GM19395 (cell line): ENCODE measurements around the gene NCK1.

Experiments
- ATAC-seq: cut with Tn5 transposase; IDR thresholded peaks from one replicate; pipeline ENCODE4 v1.9.1; 2021; ENCODE audit warnings: mild to moderate bottlenecking, moderate library complexity; ENCODE audit not compliant: unreplicated experiment

Gene NCK1

DNA sequence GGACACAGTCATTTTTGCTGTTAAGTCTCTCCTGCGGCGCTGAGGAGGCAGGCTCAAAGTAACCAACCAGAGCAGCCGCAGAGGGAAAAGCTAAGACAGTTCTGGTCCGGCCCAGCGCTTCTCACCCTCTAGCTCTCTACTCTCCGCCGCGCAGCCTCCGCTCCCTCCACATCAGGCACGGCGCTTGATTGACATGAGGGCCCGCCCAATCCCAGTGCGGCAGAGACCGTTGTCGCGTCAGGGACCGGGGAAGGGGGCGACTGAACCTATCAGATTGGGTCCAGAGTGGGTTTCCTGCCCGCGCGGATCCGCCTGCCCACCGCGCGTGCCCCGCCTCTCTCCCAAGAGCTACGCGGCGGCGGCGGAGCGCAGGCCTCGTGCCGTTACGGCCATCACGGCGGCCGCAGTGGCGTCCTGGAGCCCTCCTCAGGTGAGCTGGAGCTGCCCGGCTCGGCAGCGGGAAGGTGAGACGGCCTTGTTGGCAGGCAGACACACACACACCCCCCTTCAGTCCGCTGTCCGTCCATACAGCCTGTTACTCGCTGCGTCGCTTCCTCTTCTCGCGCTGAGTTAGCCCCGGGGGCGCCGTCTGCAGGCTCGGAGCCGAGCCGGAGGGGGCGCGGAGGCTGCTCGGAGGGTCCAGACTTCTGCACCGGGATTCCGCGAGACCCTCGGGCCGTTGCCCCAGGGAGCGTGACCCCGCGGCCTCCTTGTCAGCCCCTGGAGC lies at the start of gene NCK1:
TSS of gene NCK1 (plus strand) at position 319 of the 727 bp plus-strand sequence. CDS start 65,794 bp downstream, outside the sequence.
- ATAC-seq = peak; percentile 95

- no peak for ATAC-seq
These were observed 44.6 kb upstream of the NCK1 start for GRCh38 chr3:136817448-136817847.

DNA sequence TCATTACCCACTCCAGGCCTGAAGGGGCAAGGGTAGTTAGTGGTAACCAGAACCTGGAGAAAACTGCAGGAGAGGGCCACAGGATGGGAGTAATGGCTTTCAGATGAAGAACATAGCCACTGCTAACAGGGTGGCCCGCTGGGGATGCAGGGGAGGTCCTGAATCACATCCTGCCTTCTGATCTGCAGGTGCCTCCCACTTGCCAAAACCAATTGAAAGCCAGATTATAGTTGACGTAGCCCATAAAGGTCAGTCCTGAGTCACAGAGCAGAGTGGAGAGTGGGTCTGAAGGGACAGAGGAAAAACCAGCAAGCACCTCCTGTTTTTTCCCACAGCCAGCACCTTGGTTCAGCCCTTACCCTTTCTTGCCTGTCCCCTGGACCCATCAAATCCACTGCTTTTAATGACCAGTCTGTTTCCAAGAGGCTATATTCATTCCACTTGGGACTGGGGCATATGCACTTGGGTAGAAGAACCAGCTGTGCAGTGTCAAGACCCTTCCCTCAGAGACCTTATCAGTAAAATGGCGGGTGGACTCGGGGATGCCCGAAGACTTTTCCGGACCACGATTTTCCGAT lies 43.7 kb upstream of the NCK1 start:
- ATAC-seq = no peak

DNA sequence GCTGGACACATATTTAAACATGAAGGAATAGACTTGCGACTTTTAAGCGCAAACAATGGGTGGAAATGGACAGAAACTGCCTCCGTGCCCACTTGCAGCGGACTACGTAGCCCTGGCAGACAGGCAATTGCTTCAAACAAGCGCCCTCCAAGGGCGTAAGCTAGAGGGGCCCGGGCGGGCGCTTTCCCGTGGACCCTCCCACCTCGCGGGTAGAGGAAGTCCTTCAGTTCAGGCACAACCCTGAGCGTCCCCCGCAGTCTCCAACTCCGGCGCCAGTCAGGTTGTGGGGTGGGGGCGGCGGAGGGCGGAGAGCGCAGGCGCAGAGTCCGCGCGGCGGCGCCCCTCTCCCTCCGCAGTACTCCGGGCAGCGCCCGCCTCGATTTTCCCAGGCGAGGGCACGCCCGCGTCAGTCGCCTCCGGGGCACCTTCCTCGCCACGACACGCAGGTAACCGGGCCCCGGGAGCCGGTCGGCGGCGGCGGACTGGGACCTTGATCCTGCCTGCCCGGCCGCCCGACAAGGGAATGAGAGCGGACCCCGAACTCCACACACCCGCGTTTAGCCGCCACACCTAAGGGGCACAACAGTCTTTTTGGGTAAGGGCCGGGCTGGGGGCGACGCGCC lies 43.1 kb upstream of the NCK1 start, which contains the start of gene SLC35G2:
TSS of gene SLC35G2 (plus strand) at position 358 of the 623 bp plus-strand sequence. CDS start 35,335 bp downstream, outside the sequence.
- ATAC-seq = no peak

- ATAC-seq = no peak
These were observed 42.6 kb upstream of the NCK1 start for GRCh38 chr3:136819392-136819730.

DNA sequence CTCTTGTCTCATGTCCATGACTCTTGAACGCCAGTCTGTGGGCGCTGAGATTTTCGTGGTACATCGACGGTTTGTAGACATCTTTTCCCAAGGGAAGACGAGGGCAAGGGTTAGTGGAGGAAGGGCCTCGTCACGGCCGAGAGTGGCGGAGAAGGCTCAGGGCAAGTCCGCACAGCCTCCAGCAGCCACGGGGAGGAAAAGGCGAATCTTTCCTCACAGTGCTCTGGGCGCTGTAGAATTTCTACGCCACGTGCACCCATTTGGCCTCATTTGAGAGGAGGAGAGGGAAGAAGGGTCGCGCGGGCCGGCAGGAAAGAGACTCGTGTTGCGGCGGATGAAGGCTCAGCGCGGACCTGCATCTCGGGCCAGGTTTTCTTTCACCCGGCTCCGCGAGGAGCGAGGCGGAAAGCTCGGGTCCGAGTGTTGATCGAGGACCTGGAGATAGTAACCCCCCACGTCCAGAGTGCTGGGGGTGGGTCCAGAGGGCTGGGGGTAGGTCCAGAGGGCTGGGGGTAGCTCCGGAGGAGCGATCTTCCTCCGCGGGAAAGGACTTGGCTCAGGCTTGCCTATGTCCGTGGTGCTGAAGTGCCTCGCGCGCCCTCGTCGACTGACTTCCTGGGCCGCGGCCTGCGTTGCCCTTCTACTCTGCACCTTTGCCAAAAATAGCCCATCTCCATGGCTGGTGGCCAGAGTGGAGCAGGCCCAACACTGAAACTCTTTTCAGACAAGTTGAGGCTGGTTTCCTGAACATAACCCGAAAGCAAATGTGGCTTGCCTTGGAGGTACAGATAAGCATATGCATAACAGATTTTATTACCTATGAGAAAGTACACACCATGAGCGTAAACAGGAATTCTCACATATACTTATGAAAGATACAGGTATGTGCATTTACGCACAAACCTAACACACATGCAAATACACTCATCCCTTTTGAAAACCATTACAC lies 42.0 kb upstream of the NCK1 start:
- no peak for ATAC-seq

DNA sequence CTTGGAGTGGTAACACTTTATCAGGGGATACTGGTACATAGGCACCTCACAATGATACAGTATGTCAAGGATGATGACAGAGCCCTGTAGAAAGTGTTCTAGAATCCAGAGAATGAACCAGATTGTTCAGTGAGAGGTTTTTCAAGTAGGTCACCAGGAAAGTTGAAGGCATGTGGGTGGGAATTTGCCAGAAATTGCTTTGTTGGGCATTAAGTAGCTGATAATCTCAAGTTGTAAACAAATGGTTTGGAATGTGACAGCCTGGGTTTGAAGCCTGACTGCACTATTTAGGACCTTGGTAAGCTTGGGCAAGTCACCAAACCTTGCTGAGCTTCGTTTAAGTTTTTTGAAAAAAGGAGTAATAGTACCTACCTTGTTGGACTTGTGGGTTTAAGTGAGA lies 30.5 kb upstream of the NCK1 start:
- no peak for ATAC-seq

DNA sequence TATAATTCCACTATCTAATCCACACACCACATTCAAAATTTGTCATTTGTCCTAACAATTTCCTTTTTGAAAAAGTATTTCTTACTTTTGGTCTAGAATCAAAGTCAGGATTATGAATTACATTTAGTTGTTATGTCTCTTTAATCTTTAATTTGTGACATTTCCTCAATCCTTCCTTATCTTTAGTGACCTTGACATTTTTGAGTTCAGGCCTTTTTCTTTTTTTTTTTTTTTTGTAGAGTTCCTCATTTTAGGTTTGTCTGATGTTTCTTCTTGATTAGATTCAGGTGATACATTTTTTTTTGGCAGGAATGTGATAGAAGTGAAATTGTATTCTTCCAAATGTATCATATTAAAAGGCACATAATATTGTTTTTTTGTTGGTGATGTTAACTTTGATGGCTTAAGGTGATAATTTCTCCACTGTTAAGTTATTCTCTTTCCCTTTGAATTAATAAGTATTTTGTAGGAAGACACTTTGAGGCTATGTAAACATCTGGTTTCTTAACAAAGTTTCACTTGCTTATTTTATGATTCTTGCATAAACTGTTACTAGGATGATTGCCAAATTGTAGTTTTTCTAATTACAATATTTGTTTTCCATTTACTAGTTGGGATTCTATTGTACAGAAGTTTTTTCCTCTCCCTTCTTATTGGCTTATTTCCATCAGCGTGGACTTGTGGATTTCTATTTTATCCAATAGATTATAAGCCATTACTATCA lies 26.8 kb upstream of the NCK1 start:
- no peak for ATAC-seq

- no peak for ATAC-seq
These were observed 26.0 kb upstream of the NCK1 start for GRCh38 chr3:136835813-136836510.

DNA sequence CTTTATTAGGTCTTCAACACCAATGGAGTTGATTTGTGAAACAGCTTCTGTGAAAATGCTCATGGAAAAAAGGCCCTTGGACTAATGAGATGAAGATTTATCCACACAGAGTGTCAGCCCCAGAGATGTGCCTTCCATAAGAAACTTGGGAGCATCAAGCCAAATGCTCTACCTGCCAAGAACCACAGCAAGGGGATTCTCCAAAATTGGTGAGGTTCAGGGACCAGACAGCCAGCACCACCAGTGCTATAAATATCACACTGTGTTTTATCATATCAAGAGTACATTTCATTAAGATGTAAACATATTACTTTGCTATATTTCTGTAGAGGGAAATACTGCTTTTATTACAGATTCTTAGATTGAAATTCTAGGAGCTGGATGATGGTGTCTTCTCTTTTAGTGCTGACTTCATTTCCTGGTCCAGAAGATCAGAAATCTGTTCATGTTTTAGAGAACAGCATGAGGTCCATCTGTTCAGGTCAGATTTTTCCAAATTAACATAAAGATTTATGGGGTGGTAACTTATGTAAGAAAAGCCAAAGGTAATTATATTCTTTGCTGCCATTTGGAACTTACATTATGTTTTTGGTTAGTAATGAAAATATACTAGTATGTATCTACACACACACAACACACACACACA lies 25.4 kb upstream of the NCK1 start:
- no peak for ATAC-seq

GRCh38 chr3:136838641-136839555 lies 23.1 kb upstream of the NCK1 start:
- ATAC-seq = no peak

GRCh38 chr3:136839556-136839931 lies 22.5 kb upstream of the NCK1 start:
- no peak for ATAC-seq

- no peak for ATAC-seq
These were observed 21.8 kb upstream of the NCK1 start for GRCh38 chr3:136840252-136840651.

DNA sequence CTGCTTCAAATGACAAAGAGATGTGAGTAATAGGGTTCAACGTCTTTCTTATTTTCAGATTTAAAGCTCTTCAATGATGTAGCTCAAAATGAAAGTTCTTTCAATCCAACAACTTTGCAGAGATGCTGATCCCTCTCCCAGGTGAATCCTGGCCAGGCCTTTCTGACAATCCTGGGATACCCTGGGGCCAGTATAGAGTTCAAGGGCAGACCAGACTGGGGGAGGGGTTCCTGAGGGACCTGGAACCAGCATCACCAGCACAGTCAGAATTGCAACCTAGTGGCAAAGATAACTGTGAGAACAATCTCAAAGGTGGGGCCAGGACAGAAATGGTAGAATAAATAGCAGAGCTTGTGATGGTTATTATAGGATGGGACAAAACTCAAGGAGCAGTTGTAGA lies 19.7 kb upstream of the NCK1 start:
- no peak for ATAC-seq

DNA sequence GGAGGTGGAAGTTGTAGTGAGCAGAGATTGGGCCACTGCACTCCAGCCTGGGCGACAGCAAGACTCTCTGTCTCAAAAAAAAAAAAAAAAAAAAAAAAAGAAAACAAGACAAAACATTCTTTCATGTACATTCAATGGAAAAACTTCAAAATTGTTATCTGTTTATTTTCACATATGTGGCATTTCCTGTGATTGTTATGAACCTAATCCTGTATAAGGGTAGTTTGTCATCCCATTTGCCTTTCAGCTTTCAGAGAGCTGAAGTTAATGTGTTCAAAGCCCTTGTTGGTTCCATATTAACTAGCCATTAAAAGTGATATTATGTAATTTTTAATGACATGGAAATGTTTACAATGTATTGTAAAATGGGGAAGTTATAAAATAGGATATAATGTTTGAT lies 17.3 kb upstream of the NCK1 start:
- ATAC-seq = no peak

- no peak for ATAC-seq
These were observed 9.8 kb upstream of the NCK1 start for GRCh38 chr3:136852180-136852579.

GRCh38 chr3:136856665-136857064 lies 5.3 kb upstream of the NCK1 start:
- ATAC-seq = no peak

DNA sequence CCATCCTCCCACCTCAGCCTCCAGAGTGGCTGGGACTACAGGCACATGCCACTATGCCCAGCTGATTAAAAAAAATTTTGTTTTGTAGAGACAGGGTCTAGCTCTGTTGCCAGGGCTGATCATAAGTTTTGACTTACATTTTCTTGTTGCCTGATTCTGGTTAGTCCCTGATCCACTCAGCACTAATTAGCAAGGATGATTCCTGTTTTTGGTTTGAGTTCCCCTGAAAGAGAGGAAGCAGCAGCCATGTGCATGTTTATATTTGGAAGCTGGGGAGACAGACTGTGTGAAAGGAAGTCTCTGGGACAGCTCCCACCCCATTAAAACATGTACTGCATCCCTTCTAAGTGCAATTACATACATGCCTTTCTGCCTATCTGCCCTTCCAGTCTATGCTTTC lies 3.6 kb upstream of the NCK1 start:
- no peak for ATAC-seq
